KBM-7 (cell line): ENCODE results near the gene ERN1.

Source experiments
- DNase-seq: peaks from one replicate; pipeline ENCODE4 v3.0.0-alpha.2; 2015
- in situ Hi-C: fragments of 300-500 bp; cut with MboI; formaldehyde crosslinking; loops from 2 replicates; pipeline ENCODE4 v1.14.3; 2020; ENCODE audit warnings: low sequenced_read_pairs, low pct_unique_long_range_greater_than_20kb, mixed read lengths

The ERN1 gene

GRCh38 chr17:64074704-64075426, 55.1 kb downstream of the ERN1 start:
- in situ Hi-C loops = no loop called here
- no peak for DNase-seq

GRCh38 chr17:64073771-64074703, 55.9 kb downstream of the ERN1 start:
- peak; percentile 66 for DNase-seq
- in situ Hi-C loops = no loop called here

DNA sequence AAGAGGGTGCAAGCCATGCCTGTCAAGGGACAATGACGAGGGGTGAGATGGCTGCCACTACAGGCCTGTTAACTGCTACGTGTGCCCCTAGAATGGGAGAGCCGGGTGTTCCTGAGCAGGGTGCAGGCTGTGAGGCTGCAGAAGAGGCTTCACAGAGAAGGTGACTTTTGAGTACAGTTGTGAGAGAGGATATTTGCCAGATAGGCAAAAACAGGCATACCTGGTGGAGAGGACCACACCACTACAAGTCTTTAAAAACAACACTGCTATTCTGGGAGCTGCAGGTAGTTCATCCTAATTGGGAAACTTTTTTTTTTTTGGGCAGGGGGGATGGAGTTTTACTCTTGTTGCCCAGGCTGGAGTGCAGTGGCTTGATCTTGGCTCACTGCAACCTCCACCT, 58.8 kb downstream of the ERN1 start:
- in situ Hi-C loops = no loop called here

DNA sequence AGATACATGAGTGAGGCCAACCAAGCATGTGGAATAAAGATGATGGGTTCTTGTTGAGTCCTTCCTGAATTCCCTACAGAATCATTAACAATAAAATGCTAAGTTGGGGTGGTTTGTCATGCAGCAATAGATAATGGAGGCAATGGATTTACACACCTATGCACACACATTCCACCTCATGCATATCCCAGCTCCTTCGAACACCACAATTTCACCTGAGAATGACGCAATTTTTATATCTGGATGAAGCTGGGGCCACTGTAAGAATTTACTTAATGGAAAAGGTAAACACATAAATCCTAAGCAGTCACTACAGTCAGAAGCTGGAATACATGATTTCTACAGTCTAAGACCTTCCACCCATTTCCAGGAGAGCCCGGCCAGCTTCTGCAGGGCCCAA, 59.7 kb downstream of the ERN1 start:
- no peak for DNase-seq
- in situ Hi-C loops = no loop called here

More for the DNA sequence above, 58.8 kb downstream of the ERN1 start:
- DNase-seq = no peak

GRCh38 chr17:64069143-64069542, 60.8 kb downstream of the ERN1 start:
- DNase-seq = no peak
- in situ Hi-C loops = no loop called here

GRCh38 chr17:64067657-64068056, 62.3 kb downstream of the ERN1 start:
- no peak for DNase-seq
- in situ Hi-C loops = no loop called here

- DNase-seq = no peak
- in situ Hi-C loops = no loop called here
Observed at GRCh38 chr17:64066716-64067115, 63.2 kb downstream of the ERN1 start.

- DNase-seq = no peak
- in situ Hi-C loops = no loop called here
Observed at GRCh38 chr17:64065161-64065560, 64.8 kb downstream of the ERN1 start.

DNA sequence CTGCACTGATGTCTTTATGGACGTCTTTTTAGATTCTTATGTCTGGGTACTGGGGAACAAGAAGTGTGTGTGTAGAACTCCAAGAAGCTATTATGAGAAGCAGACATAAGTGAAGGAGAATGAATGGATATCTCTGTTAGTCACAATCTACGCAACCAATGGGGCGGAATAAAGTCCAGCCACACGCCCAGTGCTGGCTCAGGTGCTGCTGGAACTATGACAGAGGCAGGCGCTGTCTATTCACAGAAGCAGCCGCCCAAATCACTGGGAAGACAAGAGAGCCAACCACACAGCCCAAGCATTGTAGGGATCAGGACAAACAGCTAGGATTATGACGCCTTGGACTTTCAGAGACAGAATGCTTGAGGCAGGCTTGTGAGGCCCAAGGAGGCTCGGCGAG, 65.6 kb downstream of the ERN1 start:
- no peak for DNase-seq
- in situ Hi-C loops = no loop called here

DNA sequence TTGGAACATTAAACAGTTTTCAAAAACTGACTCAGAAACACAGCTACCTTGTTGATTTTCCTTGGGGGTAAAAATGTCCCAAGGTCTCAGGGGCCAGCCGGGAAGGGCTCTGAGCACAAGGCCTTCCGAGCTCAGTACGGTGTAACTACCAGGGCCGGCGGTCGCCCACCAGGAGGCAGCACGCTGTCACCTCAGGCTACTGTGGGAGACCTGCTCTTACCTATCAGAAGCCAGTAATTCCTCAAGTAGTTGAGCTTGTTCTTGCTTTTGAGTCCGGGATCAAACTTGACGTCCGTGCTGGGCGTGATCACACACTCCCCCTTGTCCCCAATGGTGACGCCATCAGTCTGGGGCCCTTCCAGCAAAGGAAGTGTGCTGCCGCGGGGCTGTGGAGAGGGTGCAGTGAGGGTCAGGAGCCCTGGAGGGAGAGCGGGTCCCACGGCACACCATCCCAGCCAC, 66.1 kb downstream of the ERN1 start:
- DNase-seq = peak; percentile 51

GRCh38 chr17:64063088-64063487, 66.9 kb downstream of the ERN1 start:
- in situ Hi-C loops = no loop called here
- no peak for DNase-seq

More for the DNA sequence above, 66.1 kb downstream of the ERN1 start:
- in situ Hi-C loops = no loop called here

DNA sequence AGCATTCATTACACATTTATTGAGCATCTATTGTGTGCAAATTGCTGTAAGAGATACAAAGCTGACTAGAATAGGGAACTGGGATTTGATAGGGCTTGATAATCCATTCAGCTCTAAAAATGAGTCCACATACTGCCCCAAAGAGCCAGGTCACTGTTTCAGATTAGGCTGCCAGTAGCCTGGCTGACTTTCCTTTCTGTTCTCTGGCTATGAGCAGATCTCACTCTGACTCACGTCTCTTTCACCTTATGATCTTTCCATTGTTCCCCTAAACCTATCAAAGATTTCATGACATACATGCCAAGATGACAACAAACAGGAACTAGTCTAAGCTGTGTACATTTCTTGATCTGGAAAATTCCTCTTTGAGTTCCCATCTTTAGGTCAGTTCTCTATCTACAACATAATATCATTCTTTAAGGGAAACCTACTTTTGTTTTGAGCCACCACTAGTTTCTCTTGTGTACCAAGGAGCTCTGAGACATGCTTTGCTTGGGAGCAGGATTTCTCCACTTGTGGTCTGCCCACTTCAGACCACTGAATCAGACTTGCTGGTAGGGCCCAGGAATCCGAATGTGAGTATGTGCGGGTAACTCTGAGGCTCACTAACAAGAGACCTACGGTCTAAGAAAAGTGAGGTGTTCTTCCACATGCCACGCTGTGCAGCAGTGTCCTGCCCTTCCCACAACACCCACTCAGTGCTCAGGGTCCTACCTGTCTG, 68.6 kb downstream of the ERN1 start:
- no peak for DNase-seq
- in situ Hi-C loops = no loop called here

DNA sequence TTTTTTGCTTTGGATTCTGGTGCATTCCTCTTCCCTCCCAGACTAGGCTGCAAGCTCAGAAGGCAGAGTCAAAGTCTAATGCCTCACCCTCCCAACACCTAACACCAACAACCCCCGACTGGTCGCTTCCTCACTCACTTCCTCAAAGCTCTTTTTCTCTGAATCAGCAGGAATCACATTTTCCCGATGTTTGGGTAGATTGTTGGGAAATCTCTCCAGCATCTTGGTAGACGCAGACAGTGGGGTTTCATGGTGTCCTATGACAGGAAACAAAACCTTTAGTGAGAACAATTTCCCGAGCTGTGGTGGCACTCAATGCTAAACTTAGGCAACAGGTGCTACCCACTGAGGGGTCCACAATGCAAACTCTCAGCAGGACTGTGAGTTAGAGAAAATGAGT, 69.6 kb downstream of the ERN1 start:
- in situ Hi-C loops = no loop called here
- no peak for DNase-seq

DNA sequence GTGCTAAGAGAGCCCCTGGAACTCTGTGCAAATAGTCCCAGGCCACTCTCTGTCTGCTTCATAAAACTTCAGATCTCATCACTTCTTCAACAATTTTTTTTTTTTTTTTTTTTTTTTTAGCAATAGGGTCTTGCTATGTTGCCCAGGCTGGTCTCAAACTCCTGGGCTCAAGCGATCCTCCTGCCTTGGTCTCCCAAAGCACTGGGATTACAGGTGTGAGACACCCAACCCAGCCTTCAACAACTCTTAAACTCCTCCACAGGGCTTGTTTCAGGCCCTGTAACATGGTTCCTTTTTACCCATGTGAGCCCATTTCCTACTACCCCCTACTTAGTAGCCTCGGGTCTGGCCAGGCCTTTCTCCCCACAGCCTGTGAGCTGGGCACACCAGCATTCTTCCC, 70.2 kb downstream of the ERN1 start:
- no peak for DNase-seq
- in situ Hi-C loops = no loop called here

GRCh38 chr17:64058621-64059020, 71.3 kb downstream of the ERN1 start:
- in situ Hi-C loops = no loop called here

DNA sequence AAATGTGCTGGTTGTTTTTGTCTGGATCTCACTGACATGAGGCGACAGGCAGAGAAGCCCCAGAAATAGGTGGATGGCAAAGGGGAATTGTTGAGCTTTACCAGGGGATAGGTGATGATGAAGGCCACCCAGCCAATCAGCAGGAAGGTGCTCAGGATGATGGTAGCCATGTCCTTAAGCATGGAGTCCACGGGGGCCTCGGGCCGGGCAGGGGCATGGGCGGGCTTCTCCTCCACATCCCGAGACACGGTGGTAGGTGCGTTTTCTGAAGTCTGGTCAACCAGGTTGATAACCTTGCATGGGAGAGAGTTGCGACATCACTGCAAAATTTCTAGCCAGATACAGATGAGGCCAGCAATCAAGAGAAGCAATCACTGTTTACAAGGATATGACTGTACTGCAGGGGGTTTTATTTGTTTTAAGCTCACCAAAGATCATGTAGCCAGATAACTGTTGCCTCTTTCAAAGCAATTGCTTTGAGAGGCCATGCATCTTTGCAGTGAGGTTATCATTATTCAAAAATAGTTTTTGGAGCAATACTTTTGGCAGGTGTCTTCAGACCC, 72.2 kb downstream of the ERN1 start:
- DNase-seq = no peak
- in situ Hi-C loops = no loop called here

More at GRCh38 chr17:64058621-64059020, 71.3 kb downstream of the ERN1 start:
- DNase-seq = no peak

GRCh38 chr17:64056269-64057005, 73.5 kb downstream of the ERN1 start:
- in situ Hi-C loops = no loop called here
- DNase-seq = no peak

GRCh38 chr17:64055183-64056142, 74.5 kb downstream of the ERN1 start:
- DNase-seq = no peak
- in situ Hi-C loops = no loop called here
